ENCODE measurements around the gene OSTN.
A peak's percentile ranks its signal among the peaks of the same experiment; 100 is the strongest.

OSTN gene

DNA sequence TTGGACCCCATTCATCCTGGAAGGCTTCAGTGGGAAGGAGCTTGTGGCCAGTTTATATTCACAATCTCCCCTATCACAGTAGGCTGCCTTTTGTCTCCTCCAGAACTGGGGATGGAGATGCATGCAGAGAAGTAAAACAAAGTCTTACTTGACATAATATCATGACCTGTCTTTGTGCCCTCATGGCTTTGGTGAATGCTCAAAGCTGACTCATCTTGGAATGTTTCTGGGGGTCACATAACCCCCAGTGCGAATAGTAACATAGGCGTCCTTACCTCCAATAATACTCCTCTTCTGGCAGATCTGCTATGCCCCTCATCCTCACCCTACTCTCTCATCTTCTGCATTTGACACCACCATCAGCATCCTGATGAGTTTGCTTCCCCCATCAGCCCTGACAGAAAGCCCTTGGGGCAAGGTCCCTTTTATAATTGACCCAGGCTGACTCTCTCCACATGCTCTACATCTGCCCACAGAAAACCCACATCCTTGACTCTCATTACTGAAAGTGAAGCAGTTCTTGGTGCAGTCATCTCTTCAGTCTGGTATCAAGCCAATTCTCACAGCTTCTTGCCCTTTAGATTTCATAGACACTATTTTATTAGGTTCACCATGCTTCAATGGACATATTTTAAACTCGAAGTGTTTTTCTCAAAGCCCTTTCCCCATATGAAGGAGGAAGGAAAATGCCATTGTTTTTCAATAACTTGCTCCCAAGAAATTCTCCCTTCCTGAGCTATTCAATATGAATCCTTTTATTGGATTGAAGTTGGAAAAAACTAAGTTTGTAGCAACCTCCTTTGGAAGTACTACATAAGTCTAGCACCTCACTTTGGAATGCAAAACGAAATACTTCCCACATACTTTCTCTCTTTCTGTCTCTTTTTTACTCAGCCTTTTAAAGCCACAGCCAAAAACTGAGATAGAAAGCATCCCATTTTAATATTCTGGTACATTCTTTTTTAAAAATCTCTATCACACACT lies 36.6 kb downstream of the OSTN start:
- DNase-seq, result no peak

DNA sequence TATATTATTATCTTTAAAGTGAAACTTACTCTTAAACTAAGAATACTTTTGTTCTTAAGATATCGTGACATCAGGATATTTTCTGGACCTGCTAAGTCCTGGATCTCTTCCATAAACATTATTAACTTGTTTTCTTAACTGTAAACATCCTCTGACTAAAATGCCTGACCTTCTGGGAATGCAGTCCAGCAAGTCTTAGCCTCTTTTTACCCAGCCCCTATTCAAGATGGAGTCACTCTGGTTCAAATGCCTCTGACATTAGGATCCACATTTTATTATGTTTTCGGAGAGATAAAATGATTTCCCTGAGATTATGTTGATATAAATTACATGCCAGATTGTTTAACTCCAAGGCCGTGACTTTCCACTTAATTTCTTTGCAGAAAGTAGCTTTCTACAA lies 37.6 kb downstream of the OSTN start:
- DNase-seq, result no peak

DNA sequence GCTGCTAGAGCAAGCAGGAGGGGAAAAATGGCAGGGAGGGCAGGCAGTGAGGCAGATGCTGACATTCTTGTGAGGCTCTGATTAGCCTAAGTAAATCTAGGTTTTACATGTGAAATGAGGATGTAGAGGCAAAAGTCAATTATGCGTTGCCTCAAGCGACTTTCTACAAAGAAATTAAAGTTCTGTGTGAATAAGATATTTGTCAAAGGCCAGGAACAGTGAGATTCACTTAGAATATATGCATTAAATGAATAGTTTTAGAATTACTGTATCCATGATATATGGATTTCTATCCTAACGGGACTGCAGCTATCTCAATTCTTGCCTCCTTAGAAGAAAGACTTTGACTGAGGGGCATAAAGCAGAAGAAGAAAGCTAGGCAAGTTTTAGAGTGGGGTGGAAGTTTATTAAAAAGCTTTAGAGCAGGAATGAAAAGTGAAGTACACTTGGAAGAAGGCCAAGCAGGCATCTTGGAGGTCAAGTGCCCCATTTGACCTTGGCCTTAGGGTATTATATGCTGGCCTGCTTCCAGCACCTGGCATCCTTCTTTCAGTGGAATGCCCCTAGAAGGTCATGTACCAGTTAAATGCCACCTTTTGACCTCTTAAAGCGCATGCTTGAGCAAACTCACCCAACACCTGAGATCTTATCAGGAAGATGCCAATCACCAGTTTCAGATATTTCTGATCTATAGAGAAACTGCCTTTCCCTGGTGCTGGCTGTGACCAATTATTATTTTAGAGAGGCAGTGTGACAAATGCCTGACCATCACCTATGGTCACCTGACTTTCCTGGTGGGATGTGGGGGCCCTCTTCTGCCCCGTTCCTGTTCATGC lies 38.2 kb downstream of the OSTN start:
- no peak for DNase-seq

DNA sequence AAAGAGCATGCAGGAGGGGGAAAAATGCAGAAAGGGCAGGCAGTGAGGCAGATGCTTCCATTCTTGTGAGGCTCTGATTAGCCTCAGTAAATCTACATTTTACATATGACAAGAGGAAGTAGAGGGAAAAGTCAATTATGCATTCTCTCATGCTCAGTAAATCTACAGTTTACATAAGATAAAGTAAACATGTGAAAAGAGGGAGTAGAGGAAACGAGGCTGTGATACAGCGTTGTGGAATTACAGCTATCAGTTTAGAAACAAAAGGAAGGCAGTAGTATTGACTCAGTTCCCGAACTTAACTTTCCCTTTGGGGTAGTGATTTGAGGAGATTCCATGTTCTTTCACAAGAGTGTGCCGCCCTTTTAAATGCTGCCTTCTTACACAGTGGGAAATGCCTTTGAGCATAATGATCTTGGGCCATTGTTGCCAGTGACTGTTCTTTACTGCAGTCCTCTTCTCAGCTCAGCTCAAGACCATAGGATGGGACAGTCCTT lies 39.3 kb downstream of the OSTN start:
- no peak for DNase-seq

DNA sequence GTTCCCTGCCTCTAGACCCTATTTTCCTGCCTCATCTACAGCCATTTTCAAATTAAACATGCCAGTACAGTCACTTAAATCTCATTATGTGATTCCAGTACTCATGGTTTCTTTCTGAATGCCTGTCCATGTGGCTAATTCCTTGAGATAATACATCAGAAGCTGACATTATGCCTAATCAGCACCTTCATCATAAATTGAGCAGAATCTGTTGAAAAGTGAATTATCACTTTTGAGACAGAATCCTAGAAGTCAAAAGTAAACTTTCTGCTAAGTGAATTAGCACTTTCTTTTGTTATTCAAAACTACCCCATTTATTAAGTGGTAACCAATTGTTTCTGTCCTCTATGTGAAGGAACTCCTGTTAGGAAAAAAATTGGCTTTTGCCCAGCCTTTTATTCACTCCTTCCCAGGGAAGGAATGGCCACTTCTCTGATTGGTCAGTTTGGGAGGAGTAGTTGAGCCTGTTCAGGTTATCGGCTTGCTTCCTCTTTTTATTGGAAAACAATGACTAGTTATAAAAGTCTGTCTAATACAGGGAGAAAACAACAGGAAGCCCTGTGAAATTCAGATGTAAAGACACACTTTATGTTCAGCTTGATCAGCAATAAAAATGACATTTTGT lies 40.5 kb downstream of the OSTN start:
- no peak for DNase-seq

DNA sequence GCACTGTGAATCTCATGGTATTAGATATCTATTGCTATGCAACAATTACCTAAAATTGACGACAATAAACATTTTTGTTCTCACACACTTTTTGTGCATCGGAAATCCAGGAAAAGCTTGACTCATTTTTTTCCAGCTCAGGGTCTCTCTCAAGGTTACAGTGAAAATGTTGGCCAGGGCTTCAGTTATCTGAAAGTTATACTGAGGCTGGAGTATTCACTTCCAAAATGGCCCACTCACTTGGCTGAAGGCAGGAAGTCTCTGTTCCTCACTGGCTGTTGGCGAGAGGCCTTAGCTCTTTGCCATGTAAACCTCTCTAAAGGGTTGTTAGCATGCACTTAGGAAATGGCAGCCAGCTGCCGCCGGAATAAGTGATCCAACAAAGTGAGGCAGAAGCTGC lies 41.4 kb downstream of the OSTN start:
- no peak for DNase-seq

DNA sequence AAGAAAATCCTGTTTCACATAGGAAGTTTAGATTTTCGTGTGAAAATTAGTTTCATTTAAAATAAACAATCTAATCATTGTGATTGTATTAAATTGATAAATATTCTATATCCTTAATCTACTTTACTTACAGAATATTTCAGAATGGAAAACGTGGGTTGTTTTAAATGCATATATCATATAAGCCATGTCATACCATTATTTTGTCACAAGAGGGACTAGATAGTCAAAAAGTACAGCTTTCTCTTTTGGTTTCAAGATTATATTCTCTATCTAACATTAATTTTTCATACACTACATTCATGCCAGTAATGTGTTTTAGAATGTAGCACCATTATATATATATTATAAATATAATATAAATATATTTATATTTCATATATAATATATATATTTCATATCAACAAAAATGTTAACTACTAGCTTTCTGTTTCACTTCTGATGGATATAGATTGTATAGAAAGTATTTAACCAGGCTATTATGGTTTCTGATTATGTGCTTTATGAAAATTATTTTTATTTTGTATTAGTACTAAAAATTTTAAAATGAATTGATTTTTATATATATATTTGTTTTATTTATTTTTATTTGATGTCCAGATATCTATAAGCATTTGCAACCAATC lies 45.3 kb downstream of the OSTN start:
- DNase-seq, result no peak

DNA sequence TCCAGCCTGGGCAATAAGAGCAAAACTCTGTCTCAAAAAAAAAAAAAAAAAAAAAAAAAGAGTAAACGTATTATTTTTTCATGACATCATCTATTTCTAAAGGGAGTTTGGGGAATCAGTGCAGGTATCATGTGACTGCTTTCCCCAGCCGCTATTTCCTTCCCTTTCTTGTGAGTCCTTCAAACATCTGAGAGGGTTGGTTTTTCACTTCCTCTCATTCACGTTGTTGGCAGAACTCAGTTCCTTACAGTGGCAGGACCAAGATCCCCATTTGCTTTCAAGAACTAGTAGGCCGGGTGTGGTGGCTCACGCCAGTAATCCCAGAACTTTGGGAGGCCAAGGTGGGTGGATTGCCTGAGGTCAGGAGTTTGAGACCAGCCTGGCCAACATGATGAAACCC lies 47.0 kb downstream of the OSTN start:
- DNase-seq, result peak; percentile 88

DNA sequence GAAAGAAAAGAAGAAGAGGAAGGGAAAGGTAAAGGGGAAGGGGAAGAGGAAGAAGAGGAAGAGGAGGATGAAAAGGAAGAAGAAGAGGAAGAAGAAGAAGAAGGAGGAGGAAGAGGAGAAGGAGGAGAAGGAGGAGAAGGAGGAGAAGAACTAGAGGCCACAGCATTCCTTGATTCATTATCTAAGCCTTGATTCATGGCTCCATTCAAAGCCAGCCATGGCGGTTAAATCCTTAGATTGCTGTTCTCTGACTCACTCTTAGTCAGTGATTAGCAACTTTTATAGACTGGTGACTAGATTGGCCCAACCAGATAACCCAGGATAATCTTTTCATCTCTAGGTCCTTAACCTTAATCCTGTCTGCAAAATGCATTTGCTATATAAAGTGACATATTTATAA lies 47.6 kb downstream of the OSTN start:
- DNase-seq, result no peak

DNA sequence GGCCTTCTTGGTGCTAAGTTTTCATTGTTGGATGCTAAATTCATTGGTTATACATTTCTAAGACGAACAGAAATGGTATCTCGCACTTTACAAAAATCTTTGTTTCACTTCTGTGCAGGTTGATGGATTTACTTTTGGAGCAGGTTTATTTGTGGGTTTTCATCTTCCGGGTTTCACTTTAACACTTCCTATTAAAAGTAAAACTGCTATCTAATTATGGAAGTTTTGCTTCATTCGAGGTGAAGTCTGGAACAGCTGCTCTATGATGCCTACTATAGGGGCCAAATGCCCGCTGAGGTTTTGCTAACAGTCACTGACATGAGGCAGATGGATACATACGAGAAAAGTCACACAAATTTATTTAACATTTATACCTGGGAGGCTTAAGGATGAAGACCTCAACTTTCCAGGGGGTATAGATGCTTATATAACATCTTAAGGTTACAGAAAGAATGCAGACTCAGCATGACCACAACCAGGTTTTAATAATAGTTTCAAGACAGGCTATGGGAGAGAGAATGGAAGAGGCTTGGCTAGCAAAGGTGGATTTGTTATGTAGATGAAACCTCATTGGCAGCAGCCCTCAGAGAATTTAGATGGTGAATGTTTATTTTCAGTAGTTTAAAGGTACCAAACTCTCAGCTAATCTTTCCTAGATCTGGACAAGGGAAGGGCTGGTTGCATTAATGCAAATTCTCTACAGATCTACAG lies 54.2 kb downstream of the OSTN start:
- no peak for DNase-seq

DNA sequence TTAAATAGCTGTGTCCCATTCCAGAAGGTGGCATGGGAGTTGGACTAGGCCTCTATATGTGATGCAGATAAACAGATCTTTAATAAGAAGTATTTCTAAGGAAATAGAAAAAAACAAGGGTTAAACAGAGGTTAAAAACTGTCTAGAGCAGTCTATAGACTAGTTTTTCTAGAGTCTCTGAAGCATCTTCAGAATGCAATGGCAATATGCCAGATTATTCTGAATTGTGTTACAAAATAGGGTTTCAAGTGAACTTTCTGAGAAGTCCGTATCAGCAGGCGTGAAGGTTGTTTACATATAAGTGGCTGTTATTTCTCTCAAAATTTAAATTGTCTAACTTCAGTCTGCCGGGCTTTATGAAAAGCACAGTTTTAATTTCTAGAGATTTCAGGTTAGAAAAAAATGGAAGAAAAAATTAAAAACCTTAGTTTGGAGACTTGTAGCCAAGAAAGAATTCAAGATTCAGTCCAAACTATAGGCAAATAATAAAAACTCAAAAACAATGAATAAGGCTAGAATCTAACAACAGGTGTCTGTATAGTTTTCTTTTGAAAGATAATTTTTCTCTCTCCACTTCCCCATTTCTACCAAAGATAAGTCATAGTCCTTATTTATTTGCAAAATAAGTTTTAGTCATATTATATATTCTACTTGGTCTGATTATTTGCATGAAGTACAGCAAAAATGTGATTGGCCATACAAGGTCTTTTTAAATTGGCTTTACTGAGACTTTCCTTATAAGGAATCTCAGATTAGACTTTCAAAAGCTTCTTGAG lies 55.2 kb downstream of the OSTN start:
- DNase-seq, result no peak

DNA sequence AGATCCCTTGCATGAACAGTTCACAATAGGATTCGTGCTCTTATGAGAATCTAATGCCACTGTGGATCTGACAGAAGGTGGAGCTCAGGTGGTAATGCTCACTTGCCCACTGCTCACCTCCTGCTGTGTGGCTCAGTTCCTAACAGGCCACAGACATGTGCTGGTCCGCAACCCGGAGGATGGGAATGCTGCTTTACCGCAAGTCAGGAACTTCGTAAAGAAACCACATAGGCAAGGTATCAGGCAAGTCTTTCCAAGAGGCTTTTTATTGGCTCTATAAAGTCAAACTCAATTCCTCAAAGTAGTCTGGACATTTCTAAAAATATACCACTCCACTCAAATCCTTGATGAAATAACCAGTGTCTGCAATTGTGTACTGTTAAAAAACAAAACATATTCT lies 56.1 kb downstream of the OSTN start:
- no peak for DNase-seq

DNA sequence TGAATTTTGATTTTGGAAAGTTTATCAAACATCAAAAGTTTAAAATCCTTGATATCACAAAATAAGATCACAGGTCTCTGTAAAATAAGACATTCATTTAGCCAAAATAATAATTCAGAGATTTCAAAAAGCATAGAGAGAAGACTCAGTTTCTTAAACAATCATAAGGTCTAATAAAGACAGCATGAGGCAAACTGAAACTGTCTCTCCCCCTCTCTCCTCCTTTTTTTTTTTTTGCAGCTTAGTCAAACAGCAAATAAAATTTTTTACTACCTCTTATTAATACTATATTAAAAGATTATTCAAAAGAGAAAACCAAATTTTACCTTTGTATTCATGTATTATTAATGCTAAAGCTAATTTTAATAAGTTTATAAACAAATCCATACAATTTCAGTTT lies 57.4 kb downstream of the OSTN start:
- DNase-seq, result no peak

DNA sequence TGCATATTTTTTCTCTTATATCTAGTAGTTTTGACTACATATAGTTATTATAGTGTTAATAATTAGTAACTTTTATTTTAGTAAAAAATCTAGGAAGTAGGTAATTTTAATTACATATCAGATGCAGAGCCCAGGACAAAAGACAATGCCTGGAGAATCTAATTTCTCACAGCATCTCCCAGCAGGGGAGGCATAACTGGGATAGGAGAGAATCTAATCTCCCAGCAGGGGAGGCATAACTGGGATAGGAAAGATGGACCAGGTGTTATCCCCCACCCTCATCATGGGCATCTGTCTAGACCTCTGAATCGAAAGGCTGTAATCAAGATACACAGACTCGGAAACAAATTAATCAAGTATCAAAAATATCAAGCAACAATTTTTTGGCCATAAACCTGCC lies 58.2 kb downstream of the OSTN start:
- DNase-seq, result no peak

DNA sequence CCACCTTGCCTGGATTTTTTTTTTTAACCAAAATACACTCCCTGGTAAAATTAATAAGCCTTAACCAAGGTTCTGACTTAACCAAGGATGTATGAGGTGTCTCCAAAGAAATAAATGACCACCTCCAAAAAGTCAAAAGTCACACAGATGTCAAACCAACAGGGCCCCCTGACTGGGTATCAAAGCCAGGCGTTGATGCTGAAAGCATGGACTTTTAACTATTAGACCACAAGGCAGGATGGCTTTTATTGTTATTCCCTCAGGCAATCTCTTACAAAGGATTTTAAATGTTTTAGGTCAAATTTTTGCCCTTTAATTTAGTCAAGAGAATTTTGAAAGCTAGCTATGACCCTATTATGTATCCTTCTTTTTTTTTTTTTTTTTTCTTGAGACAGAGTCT lies 60.4 kb downstream of the OSTN start:
- DNase-seq, result no peak

DNA sequence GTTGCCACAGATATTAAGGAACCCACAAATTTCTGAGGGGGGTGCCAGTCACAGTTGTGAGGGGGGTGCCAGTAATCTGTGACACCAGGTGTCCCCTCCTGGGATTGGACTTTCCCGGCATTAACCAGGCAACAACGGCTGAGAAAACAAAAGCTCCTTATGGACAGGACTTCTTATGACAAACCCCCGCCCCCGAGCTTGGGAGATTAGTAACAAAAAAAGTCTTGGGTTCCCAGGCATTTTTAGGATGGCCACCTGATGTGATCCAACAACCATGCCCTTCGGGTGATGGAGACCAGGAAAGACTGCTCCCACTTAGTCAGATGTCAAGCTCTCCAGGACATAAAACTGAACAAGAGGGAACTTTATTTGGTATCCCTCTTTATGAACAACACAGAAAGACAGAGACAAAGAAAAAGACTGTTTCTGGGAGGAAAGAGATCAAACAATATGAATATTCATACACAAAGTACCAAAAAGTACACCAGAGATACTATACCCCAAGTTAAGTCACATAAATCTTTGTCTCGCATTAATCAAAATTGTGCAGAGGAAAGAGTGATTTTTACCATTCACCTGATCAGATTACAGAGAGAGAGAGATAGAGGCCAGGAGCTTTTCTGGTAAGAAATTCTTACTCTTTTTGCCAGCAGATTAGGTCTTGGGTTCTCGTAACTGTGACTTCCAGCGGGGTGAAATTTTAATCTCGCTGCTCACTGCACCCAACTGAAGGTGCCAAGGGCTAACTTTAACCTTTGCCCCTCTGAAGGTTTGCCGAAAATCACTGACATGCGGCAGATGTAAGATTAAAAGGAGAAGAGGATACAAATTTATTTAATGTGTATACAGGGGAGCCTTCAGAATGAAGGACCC lies 61.6 kb downstream of the OSTN start:
- no peak for DNase-seq

DNA sequence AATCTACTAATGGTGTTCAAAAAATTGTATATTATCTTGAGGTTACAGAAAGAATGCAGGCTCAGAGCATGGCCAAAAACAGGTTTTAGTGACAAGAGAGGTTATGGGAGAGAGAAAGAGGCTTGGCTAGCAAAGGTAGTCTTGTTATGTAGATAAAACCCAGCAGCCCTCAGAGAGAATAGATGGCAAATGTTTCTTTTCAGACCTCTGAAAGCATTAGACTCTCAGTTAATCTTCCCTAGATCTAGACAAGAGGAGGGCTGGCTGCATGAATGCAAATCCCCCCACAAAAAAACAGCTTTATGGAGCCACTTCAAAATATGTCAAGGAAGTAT lies 62.2 kb downstream of the OSTN start:
- DNase-seq, result no peak

DNA sequence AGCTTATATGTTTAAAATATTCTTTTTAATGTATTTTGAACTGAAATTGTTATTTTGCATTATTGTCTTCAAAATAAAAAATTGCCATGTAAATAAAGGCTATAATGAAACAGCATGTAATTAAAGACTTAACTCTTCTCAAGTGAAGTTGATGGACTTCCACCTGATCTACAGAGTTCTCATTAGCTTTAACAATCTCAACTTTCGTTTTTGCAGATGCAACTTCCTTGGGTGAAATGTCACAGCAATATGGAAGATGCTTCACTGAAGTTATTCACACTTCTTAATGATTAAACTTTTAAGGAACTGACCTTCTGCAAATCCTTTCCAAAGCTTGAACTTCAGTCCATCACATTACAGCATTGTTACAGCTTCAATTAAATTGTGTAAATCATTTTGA lies 63.6 kb downstream of the OSTN start:
- no peak for DNase-seq

DNA sequence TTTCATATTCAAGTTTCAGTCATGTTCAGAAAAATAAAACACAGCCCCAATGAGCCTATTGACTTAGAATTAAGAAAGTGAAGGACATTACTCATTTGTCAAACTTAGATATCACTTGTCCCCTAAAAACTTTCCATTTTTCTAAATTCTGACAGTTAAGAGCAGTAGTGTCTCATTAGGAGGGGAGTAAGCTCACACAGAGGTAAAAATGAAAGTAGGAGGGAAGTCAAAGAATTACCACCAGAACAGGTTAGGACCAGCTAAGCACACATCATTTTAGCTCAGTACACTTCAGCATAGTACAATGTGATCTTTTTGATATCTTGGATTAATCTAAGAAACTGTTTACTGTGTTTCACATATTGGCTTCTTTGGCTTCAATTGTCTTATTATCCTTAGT lies 64.3 kb downstream of the OSTN start:
- DNase-seq, result no peak

DNA sequence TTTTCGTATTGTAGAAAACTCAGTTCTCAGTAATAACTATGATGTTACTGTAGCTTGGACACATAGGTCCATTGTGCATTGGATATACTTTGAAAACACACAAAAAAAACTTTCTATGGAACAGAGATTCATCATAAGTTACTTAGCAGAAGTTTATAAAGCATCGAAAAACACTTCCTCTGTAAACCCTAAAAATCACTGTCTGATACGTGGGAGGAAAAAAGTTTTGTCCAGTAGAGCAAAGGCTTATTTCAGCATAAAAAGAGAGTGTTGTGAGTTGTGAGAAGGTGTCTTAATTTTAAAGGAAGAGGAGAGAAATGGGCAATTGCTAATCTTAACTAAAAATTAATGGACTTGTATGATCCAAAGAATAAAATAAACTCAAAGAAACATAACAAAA lies 64.8 kb downstream of the OSTN start:
- DNase-seq, result no peak

DNA sequence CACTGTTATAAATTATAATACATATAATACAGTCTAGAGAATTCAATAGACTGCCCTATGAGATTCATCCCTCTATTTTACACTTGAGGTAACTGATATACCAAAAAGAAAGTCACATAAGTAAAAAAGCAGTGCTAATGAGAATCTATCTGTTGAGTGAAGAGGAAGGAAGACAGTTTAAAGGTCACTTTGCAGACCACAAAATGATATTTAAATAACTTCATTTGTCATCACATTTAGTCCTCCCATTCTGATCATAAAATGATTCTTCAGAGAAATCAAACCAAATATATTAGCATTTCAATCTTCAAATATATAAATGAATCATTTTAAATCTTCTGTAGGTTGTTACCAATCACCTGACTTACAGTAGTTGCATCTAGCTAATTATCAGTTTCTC lies 69.7 kb downstream of the OSTN start:
- DNase-seq, result no peak

All from SIG-M5 (cell line).